Neuron (in vitro differentiated cells): ENCODE results near the gene TMEM131.

Experiments
- H2AFZ ChIP-seq: one replicate; pipeline ENCODE4 v1.6.1; 2013; ENCODE audit warnings: low read depth, mild to moderate bottlenecking, inconsistent platforms, low read length, moderate library complexity
- H3K27me3 ChIP-seq: one replicate; pipeline ENCODE4 v1.6.1; 2013; ENCODE audit warnings: low read length; ENCODE audit not compliant: insufficient read depth
- H3K36me3 ChIP-seq: one replicate; pipeline ENCODE4 v1.6.1; 2013; ENCODE audit warnings: low read length; ENCODE audit not compliant: insufficient read depth
- H3K4me1 ChIP-seq: one replicate; pipeline ENCODE4 v1.6.1; 2013; ENCODE audit warnings: low read length; ENCODE audit not compliant: insufficient read depth
- H3K4me3 ChIP-seq: 2 replicates; pipeline ENCODE4 v1.5.1; 2013; ENCODE audit warnings: mild to moderate bottlenecking, low read length, moderate library complexity
- H3K9me3 ChIP-seq: one replicate; pipeline ENCODE4 v1.6.1; 2013; ENCODE audit warnings: low read length

TMEM131 gene

DNA sequence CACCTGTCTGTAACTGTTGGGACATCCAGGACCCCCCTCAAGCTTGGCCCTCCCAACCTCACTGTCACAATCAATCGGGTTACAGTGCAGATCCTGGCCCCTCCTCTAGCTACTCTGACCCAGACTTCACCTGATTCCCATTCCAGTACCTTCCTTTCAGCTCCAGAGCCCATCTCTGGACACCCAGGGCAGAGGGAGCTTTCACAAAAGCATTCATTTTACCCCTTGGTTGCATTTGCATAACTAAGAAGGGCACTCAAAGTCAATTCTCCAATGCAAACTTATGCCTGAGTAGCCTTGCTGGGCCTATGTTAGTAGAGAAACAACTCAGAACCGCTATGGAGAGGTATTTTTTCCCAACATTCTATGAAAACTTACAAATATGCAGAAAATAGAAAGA is 275.0 kb downstream of the TMEM131 start:
- no peaks in the 10 kb centered on the region for H3K36me3 ChIP-seq
- H3K4me3 ChIP-seq = no peak overlapping the region
- H3K27me3 ChIP-seq = no peaks in the 10 kb centered on the region
- no peaks in the 10 kb centered on the region for H3K4me1 ChIP-seq
- H3K9me3 ChIP-seq = no peaks in the 10 kb centered on the region
- no peak overlapping the region for H2AFZ ChIP-seq

DNA sequence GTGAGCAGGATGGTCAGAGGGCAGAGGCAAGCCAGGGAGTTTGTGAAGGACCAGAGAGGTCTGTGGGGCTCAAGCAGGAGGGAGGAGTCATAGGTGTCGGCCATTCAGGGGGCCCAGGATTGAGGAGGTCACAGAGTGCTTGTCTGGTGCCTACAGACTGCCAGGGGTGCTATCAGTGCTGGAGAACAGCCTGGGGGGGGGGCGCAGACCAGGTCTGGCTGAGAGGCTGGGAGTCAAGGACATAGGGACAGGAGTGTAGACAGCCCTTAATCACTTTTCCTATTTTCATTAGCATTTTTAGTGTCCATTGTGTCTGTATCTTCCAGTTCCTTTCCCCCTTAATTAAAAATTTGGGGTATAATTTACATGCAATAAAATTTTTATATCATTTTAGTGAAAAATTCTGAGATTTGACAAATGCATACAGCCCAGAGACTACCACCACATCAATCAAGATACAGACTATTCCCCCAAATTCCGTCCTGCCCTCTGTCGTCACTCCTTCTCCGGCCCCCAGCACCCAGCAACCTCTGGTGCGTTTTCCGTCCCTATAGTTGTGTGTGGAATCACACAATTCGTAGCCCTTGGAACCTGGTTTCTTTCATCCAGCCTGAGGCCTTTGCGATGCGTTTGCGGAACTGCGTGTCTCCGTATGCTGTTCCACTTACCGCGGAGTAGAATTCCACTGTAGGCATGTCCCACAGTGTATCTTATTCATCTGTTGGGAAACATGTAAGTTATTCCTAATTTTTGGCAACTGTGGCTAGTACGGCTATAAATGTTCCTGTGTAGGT is 276.2 kb downstream of the TMEM131 start:
- no peak overlapping the region for H2AFZ ChIP-seq
- H3K9me3 ChIP-seq = no peaks in the 10 kb centered on the region
- no peak overlapping the region for H3K4me3 ChIP-seq
- H3K36me3 ChIP-seq = no peaks in the 10 kb centered on the region
- H3K27me3 ChIP-seq = no peaks in the 10 kb centered on the region
- no peaks in the 10 kb centered on the region for H3K4me1 ChIP-seq

DNA sequence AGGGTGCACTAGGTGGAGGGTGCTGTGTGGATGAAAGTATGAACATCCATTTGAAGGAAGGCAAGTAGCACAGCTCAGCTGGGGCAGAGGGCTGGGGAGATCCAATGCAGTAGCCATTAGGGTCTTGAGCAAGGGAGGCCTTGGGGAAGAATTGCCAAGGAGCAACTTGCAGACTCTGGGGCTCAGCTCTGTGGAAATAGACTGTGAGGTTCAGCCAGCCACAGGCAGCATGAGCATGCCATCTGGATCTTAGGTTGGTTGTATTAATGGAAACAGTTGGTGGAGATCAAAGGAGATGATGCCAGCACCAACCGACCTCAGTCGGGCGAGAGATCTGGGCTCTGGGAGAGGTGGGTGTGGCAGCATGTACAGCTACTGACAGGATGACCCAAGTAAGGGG is 276.8 kb downstream of the TMEM131 start:
- H3K4me1 ChIP-seq = no peaks in the 10 kb centered on the region

DNA sequence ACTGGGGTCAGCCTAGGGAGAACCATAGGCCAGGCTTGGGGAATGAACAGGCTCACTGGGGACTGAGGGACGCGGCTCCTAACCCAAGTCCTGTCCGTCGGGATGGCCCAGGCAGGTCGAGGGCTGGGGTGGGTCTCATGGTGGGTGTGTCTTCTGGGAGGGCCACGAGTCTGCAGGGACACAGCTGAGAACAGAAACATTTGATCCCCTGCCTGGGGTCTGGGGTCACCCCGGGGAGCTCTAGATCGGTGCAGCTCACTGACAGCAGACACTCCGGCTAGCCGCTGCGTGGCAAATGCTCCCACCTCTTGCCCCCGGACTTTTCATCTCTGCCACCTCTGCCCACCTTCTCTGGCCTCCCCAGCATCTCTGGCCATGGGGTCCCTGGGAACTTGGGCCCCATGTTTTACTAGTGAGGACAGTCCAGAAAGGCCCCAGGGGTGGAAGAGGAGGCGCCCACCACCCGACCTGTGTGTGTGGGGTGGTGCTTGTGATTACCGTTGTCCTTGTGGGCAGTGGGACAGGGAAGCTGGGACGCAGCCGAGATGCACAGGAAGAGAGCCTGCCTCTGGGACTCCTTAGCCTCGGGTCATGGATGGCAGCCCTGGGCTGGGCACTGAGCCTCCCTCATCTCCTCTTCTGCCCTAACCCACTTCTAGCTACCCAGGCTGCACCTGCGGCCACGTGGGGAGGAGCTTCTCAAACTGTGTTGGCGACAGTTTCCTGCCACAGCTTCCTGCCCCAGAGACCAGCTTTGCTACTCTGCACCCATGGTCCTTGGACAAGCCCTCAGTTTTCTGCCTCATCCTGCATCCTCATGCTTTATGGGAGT is 277.5 kb downstream of the TMEM131 start:
- Histone ChIP-seq H3K4me3 (no peak overlapping the region), H2AFZ (no peak overlapping the region), H3K36me3 (no peaks in the 10 kb centered on the region), H3K4me1 (no peaks in the 10 kb centered on the region), H3K9me3 (no peaks in the 10 kb centered on the region), H3K27me3 (no peaks in the 10 kb centered on the region)

More for the DNA sequence above, 276.8 kb downstream of the TMEM131 start:
- Histone ChIP-seq H3K36me3 (no peaks in the 10 kb centered on the region), H3K27me3 (no peaks in the 10 kb centered on the region), H3K9me3 (no peaks in the 10 kb centered on the region), H3K4me3 (no peak overlapping the region), H2AFZ (no peak overlapping the region)

DNA sequence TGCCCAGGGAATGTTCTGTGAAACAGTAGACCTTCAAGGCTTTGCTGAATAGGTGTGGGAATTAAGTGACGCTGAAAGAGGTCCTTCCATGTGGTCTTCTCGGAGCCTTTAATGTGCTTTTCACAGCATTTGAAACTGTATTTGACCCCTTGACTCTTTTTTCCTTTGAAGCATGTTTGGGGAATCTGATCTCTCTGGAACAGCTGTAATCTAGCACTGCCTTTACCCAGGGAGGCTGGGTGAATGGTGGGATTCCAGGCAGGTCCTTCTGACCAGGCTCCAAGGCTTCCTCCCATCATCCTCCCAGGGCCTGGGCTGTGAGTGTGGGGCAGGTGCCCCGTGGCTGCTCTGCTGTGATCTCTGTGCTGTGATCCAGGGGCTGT is 278.1 kb downstream of the TMEM131 start:
- no peaks in the 10 kb centered on the region for H3K36me3 ChIP-seq
- H3K4me1 ChIP-seq = no peaks in the 10 kb centered on the region
- H3K4me3 ChIP-seq = no peak overlapping the region
- H2AFZ ChIP-seq = no peak overlapping the region
- no peaks in the 10 kb centered on the region for H3K9me3 ChIP-seq
- H3K27me3 ChIP-seq = no peaks in the 10 kb centered on the region

DNA sequence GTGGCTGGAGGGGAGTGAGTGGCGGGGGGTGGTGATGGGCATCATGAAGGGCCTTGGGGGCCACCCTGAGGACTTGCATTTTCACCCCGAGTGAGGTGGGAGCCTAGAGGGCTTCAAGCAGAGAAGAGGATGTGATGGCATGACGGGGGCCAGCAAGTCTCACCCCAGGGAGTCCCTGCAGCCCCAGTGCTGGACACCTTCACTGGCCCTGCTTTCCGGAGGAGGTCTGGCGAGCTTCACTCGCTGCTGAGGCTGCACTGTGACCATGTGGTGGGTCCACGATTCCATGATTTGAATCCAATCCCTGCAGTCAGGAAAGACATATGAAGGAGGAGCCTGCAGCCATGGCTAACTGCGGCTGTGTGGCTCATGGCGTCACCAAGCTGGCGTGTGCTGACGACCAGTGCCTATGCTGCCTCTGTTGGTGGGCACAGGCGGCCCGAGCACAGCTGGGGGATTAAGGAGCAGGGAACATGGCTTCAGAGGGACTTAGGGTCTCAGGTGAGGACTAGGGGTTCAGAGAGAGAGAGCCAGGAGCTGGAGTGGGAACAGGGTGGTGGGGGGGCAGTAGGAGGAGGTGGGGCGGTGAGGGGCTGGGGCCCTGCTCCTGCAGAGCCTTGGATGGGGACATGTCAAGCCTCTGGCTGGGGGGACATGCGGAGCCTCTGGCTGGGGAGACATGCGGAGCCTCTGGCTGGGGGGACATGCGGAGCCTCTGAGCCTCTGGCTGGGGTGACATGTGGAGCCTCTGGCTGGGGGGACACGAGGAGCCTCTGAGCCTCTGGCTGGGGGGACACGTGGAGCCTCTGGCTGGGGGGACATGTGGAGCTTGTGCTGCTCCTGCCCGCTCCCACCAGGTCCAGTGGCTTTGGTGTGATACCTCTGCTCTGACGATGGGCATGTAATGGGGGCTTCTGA is 278.8 kb downstream of the TMEM131 start:
- H3K36me3 ChIP-seq = no peaks in the 10 kb centered on the region
- no peak overlapping the region for H2AFZ ChIP-seq
- H3K4me1 ChIP-seq = no peaks in the 10 kb centered on the region
- H3K4me3 ChIP-seq = no peak overlapping the region
- no peaks in the 10 kb centered on the region for H3K9me3 ChIP-seq
- no peaks in the 10 kb centered on the region for H3K27me3 ChIP-seq

DNA sequence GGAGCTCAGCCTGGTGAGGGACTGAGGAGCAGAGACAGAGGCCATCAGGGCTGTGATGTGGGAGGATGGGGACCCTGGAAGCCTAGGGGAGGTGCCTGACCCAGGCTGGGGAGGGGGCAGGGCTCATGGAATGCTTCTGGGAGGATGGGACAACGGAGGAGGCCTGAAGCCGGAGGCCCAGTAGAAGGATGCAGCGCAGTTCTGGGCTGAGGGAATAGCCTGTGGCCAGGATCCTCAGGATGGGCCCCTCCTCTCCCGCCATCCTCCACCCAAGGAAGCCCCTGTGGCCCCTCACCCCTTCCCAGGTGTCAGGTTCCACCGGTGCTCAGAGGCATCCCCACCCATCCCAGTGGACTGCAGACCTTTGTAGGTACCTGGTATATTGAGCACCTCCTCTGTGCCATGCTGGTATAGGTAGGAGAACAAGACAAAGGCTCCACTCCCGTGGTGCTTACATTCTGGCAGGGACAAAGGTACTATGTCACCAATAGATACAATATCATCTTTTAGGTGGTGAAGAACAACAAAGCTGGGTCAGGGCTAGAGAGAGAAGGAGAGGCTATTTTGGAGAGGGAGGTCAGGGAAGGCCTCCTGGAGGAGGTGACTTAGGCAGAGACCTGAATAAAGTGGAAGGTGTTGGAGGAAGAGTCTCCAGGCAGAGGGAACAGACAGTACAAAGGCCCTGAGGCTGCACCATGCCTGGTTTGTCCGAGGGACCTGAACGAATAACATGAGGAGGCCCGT is 279.6 kb downstream of the TMEM131 start:
- no peaks in the 10 kb centered on the region for H3K27me3 ChIP-seq
- no peaks in the 10 kb centered on the region for H3K9me3 ChIP-seq
- H3K4me3 ChIP-seq = no peak overlapping the region
- no peaks in the 10 kb centered on the region for H3K36me3 ChIP-seq
- no peak overlapping the region for H2AFZ ChIP-seq
- no peaks in the 10 kb centered on the region for H3K4me1 ChIP-seq

DNA sequence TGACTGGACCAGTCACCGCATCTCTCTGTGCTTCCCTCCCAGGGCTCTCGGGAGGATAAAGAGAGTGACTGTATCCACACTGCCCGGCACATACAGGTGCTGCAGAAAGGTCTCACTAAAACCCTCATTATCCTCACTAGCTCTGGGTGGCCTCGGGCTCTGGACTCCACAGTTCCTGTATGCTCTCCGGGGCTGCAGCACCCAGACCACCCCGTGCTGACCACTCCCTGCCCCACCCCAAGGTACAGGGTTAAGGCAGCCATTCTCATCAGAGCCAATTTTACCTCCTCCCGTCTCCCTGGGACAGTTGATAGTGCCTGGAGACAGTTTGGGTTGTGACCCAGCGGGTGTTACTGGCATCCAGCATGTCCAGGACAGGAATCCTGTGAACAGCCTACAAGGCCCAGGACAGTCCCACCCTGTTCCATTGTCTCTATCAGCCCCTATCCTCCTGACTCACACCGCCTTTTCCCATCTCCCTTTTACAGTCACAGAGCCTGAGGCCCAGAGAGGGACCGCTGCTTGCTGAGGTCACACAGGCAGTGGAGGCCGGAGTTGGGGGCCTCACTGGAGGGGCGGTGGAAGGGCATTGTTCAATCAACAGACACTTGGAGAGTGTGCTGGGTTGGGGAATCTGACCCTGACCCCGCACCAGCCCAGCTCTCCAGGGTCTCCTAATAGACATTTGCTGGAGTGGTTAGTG is 280.6 kb downstream of the TMEM131 start:
- Histone ChIP-seq H3K27me3 (no peaks in the 10 kb centered on the region), H3K36me3 (no peaks in the 10 kb centered on the region), H3K4me1 (no peaks in the 10 kb centered on the region), H2AFZ (no peak overlapping the region), H3K4me3 (no peak overlapping the region), H3K9me3 (no peaks in the 10 kb centered on the region)

DNA sequence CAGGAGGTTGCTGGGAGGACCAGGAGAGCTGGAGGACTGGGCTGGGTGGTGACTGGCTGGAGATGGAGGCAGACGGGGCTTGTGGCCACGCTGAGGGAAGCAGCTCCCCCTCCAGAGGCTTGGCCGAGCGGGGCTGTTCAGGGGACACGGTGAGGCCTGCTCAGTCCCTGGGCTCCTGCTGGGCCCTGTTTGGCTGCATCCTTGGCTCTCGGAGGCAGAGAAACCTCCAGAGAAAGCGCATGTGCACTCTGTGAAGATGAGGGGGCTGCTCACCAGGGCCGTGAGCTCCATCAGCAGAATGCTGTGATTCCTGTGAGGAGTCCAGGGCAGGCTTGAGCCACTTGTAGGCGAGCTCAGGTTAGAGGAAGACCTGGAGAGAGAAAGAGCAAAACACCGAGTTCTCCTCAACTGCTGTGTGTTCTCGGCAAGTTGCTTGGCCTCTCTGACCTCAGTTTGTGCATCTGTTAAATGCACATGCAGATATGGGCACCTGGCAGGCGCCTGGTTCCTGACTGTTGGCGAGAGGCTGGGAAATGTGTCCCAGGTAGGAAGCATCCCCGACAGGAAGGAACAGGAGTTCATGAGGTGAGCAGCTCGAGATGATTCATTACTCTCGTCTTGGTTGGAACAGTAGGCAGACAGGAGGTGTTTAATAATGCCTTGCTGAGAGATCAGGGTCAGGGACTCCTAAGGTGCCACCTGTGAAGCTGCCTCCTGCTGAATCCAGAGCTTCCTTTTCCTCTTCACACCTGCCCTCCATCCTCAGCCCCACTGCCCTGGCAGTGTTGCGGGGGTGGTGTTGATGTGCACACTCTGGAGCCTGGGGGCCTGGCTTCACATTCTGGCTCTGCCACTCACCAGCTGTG is 281.4 kb downstream of the TMEM131 start:
- Histone ChIP-seq H3K9me3 (no peaks in the 10 kb centered on the region), H2AFZ (no peak overlapping the region)

DNA sequence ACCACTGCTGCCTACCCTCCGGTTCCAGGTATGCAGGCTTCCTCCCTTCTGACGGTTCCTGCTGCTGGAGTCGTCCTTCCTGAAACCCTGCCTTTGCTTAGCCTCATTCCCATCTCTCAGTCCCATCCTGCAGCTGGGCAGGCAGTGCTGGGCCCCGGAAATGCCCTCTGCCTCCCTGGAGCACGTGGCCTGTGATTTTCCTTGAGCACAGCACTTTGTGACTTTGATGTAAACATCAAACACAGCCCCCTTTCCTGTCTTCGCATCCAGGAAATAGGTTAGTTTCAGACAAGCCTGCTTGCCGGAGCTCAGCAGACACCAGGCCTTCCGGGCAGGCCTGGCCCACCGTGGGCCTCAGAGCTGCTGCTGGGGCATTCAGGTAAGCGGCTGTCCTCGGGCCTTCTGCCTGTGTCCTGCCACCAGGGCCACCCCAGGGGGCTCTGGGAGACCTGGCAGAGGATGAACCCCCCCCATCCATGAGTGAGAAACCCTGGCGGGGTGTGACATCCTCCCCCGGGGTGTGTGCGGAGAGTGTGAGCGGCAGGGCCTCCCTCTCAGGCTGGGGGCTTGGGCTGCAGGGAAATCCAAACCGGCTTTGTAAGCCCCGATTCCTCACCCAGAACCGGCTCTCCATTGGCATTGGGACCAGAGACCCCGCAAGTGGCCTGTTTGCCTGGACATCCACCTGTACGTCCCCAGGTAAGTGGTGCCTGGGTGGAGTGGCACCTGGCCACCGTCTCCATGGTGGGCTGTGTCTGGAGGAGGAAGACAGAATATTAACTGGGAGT is 282.3 kb downstream of the TMEM131 start, which contains the start of gene ZAP70:
Gene ZAP70 (plus strand): TSS at position 281 of the 788 bp plus-strand sequence. CDS start 10,461 bp downstream, outside the sequence.
- Histone ChIP-seq H3K27me3 (no peaks in the 10 kb centered on the region), H3K4me1 (no peaks in the 10 kb centered on the region), H3K36me3 (no peaks in the 10 kb centered on the region), H2AFZ (no peak within 1 kb of the TSS), H3K9me3 (no peaks in the 10 kb centered on the region), H3K4me3 (no peak within 1 kb of the TSS)

More for the DNA sequence above, 281.4 kb downstream of the TMEM131 start:
- no peaks in the 10 kb centered on the region for H3K36me3 ChIP-seq
- H3K4me1 ChIP-seq = no peaks in the 10 kb centered on the region
- H3K27me3 ChIP-seq = no peaks in the 10 kb centered on the region
- H3K4me3 ChIP-seq = no peak overlapping the region
